HCT116 (cell line): Measurements from ENCODE around the gene PRG2. TPM values are rescaled to one million over a fixed set of nuclear protein-coding genes. Genes with fewer than 3 reads are reported as not detected.

Experiments used
- ATAC-seq: fragments of 200-7000 bp; cut with Tn5 transposase; 2 replicates; pipeline ENCODE4 v1.9.1; 2020; ENCODE audit warnings: mild to moderate bottlenecking, moderate library complexity
- BruUV-seq: library from RNA; stranded (reverse); fragments of 400-500 nt; replicated peaks from 2 replicates; lab custom pipeline; 2021; lab: Mats Ljungman, UMichigan
- CTCF ChIA-PET: fragments of 300-600 bp; sonication (Branson Sonifier 250); formaldehyde crosslinking; loops from one replicate; lab custom pipeline; 2021; ENCODE audit warnings: antibody characterized with exemption; lab: Charles Lee
- POLR2A ChIA-PET: fragments of 300-600, 350-600 bp; sonication (Branson Sonifier 250); formaldehyde crosslinking; loops from one replicate; lab custom pipeline; 2021; ENCODE audit warnings: antibody characterized with exemption; lab: Charles Lee
- RAD21 ChIA-PET, 2 experiments: fragments of 300-600 bp; sonication (Branson Sonifier 250); formaldehyde crosslinking; loops; one replicate each; lab custom pipeline; 2023; ENCODE audit warnings: low total read pairs in 2 of 2; ENCODE audit not compliant: uncharacterized antibody in 2 of 2, unreplicated experiment in 2 of 2, low non-redundant PET in 1 of 2; lab: Charles Lee
- DNase-seq: peaks from one replicate; pipeline ENCODE4 v3.0.0-alpha.2; 2010; ENCODE audit warnings: low read depth, low spot score
- H2AFZ ChIP-seq: fragments of 200-600 bp; shearing (Covaris generic), sonication (generic); 2 replicates; pipeline ENCODE4 v1.6.1; 2017; ENCODE audit warnings: low read depth, mixed run types, mixed read lengths, antibody characterized with exemption, low read length; ENCODE audit not compliant: poor library complexity, severe bottlenecking
- H3K27ac ChIP-seq: 2 replicates; pipeline ENCODE4 v1.5.1; 2012; ENCODE audit warnings: low read depth, low read length
- H3K27me3 ChIP-seq: fragments of 200-600 bp; sonication (generic); 2 replicates; pipeline ENCODE4 v1.6.1; 2016; ENCODE audit warnings: mixed run types, low read length, mixed read lengths; ENCODE audit not compliant: insufficient read depth
- H3K36me3 ChIP-seq, 2 experiments: fragments of 200-500 bp in 1 of 2; fragments of 200-600 bp in 1 of 2; sonication (Bioruptor generic) in 1 of 2; sonication (generic) in 1 of 2; 2 replicates each; pipeline versions ENCODE4 v1.5.1 to v1.6.1; 2014 to 2016; ENCODE audit warnings: low read length in 2 of 2, inconsistent platforms in 1 of 2, mixed read lengths in 1 of 2, mixed run types in 1 of 2; ENCODE audit not compliant: insufficient read depth in 2 of 2, control insufficient read depth in 1 of 2
- H3K4me1 ChIP-seq, 2 experiments: fragments of 200-600 bp in 1 of 2; sonication (generic) in 1 of 2; 2 replicates each; pipeline versions ENCODE4 v1.5.1 to v1.6.1; 2012 to 2017; ENCODE audit warnings: low read length in 2 of 2, inconsistent platforms in 1 of 2, mild to moderate bottlenecking in 1 of 2, mixed read lengths in 1 of 2, mixed run types in 1 of 2, moderate library complexity in 1 of 2; ENCODE audit not compliant: insufficient read depth in 2 of 2, control insufficient read depth in 1 of 2
- H3K4me2 ChIP-seq: fragments of 200-600 bp; sonication (generic); 2 replicates; pipeline ENCODE4 v1.6.1; 2017; ENCODE audit warnings: mixed run types, low read length, mixed read lengths
- H3K4me3 ChIP-seq, 2 experiments: fragments of 200-600 bp in 1 of 2; sonication (generic) in 1 of 2; replicated peaks in 1 of 2; 2 replicates each; pipeline ENCODE4 v1.5.1; 2011 to 2016; ENCODE audit warnings: low read length in 2 of 2, control low read depth in 1 of 2, low read depth in 1 of 2, mild to moderate bottlenecking in 1 of 2, mixed read lengths in 1 of 2, mixed run types in 1 of 2
- H3K79me2 ChIP-seq: fragments of 200-600 bp; sonication (generic); 2 replicates; pipeline ENCODE4 v1.6.1; 2017; ENCODE audit warnings: mild to moderate bottlenecking, mixed run types, low read length, moderate library complexity, mixed read lengths; ENCODE audit not compliant: insufficient read depth
- H3K9ac ChIP-seq: fragments of 200-600 bp; sonication (generic); 2 replicates; pipeline ENCODE4 v1.6.1; 2016; ENCODE audit warnings: low read length, mixed read lengths
- H3K9me2 ChIP-seq: fragments of 200-600 bp; sonication (generic), shearing (Covaris generic); 2 replicates; pipeline ENCODE4 v1.6.1; 2017; ENCODE audit warnings: mixed run types, mild to moderate bottlenecking, moderate library complexity; ENCODE audit not compliant: insufficient read depth
- H3K9me3 ChIP-seq, 2 experiments: fragments of 200-500 bp in 1 of 2; fragments of 200-600 bp in 1 of 2; sonication (Bioruptor generic) in 1 of 2; sonication (generic) in 1 of 2; 2 replicates each; pipeline ENCODE4 v1.6.1; 2014 to 2017; ENCODE audit warnings: low read length in 2 of 2, mixed read lengths in 2 of 2, inconsistent platforms in 1 of 2, low read depth in 1 of 2, mild to moderate bottlenecking in 1 of 2, mixed run types in 1 of 2, moderate library complexity in 1 of 2; ENCODE audit not compliant: control insufficient read depth in 1 of 2, insufficient read depth in 1 of 2
- H4K20me1 ChIP-seq: fragments of 200-600 bp; sonication (generic), shearing (Covaris generic); 2 replicates; pipeline ENCODE4 v1.6.1; 2017; ENCODE audit warnings: mixed run types, mild to moderate bottlenecking, moderate library complexity; ENCODE audit not compliant: insufficient read depth
- CBX3 ChIP-seq: IDR thresholded peaks from 2 replicates; pipeline ENCODE4 v1.6.1; 2012; ENCODE audit warnings: low read depth
- CTCF ChIP-seq, 3 experiments: fragments of 200-600 bp in 1 of 3; sonication (generic) in 1 of 3; IDR thresholded peaks in 2 of 3; conservative IDR thresholded peaks in 1 of 3; 2 replicates each; pipeline ENCODE4 v1.5.1; 2012 to 2017; ENCODE audit warnings: low read depth in 2 of 3, low read length in 2 of 3, antibody characterized with exemption in 1 of 3, borderline replicate concordance in 1 of 3, control low read depth in 1 of 3, mild to moderate bottlenecking in 1 of 3, mixed read lengths in 1 of 3, mixed run types in 1 of 3, moderate library complexity in 1 of 3; ENCODE audit not compliant: insufficient read depth in 1 of 3
- EGR1 ChIP-seq: IDR thresholded peaks from 2 replicates; pipeline ENCODE4 v1.6.1; 2012; ENCODE audit warnings: low read depth
- ELF1 ChIP-seq: IDR thresholded peaks from 2 replicates; pipeline ENCODE4 v1.6.1; 2012; ENCODE audit warnings: low read depth, borderline replicate concordance
- FOSL1 ChIP-seq: IDR thresholded peaks from 2 replicates; pipeline ENCODE4 v1.6.1; 2012; ENCODE audit warnings: low read depth
- JUND ChIP-seq: IDR thresholded peaks from 2 replicates; pipeline ENCODE4 v1.6.1; 2012
- RAD21 ChIP-seq: IDR thresholded peaks from 2 replicates; pipeline ENCODE4 v1.6.1; 2012; ENCODE audit warnings: low read depth, mild to moderate bottlenecking
- SIN3A ChIP-seq: IDR thresholded peaks from 2 replicates; pipeline ENCODE4 v1.6.1; 2012; ENCODE audit warnings: low read depth
- SP1 ChIP-seq: IDR thresholded peaks from 2 replicates; pipeline ENCODE4 v1.6.1; 2012; ENCODE audit warnings: low read depth
- ZNF274 ChIP-seq: fragments of 200-500 bp; sonication (Bioruptor generic); IDR thresholded peaks from 2 replicates; pipeline ENCODE4 v1.6.1; 2014; ENCODE audit warnings: mild to moderate bottlenecking, low read depth, low read length, inconsistent platforms
- intact Hi-C: fragments of 100-400 bp; cut with micrococcal nuclease; formaldehyde crosslinking; loops from 2 replicates; pipeline ENCODE4 v1.10.0; 2022
- total RNA-seq: library from RNA; stranded (reverse); gene quantifications from one replicate; pipeline ENCODE4 v1.2.1, GENCODE V29; 2021; ENCODE audit not compliant: unreplicated experiment

Gene PRG2
- total RNA-seq, 1 experiment from 2014 or later, result 0.81 TPM

- TF ChIP-seq CBX3 (no peak), EGR1 (no peak), SP1 (no peak), RAD21 (peak; percentile 38), CTCF (IDR thresholded peaks at IDR 0.05 in 2 of 3, conservative IDR thresholded peaks at IDR 0.05 in 1 of 3; ENCODE audit: borderline replicate concordance in 1 of 3, insufficient read depth in 1 of 3, low read depth in 2 of 3, low read length in 2 of 3) (peak; percentile 54 to 91 (median 88)), ELF1 (no peak)
These were observed 40.8 kb downstream of the PRG2 start (continued) for GRCh38 chr11:57349491-57350274.

GRCh38 chr11:57348636-57349313 lies 41.7 kb downstream of the PRG2 start:
- Histone ChIP-seq H3K79me2 (no peaks in the 10 kb centered on the region), H3K4me1 (peaks cover 3 to 19% of the 10 kb centered on the region in 2 experiments; a peak in 3 of 4 replicates), H3K27ac (no peak overlapping the region), H2AFZ (no peak overlapping the region), H3K4me3 (no peak overlapping the region), H3K27me3 (no peaks in the 10 kb centered on the region), H4K20me1 (no peaks in the 10 kb centered on the region), H3K36me3 (no peaks in the 10 kb centered on the region), H3K9ac (no peak overlapping the region), H3K4me2 (no peak overlapping the region), H3K9me3 (no peaks in the 10 kb centered on the region), H3K9me2 (no peaks in the 10 kb centered on the region)
- ATAC-seq (no peak), DNase-seq (no peak)
- no TSS peak for BruUV-seq
- ChIA-PET POLR2A (no interaction called here), RAD21 (no interaction called here), CTCF (interaction anchor here (0.8 to 2.1 kb wide), 4 partner anchors 23 to 1809 kb away, joined by 3 to 6 read pairs (median 4); no protein-coding TSS in a partner anchor)
- intact Hi-C loops, result loop anchor here (5.0 kb wide), 3 partner anchors 109 to 554 kb away; no protein-coding TSS in a partner anchor
- TF ChIP-seq FOSL1 (no peak), ZNF274 (no peak), RAD21 (no peak), JUND (no peak), SP1 (no peak), SIN3A (no peak)
